GM19328 (cell line): ENCODE data around the gene KIF24.
A peak's percentile ranks its signal among the peaks of the same experiment; 100 is the strongest.
"Not testable (repeated sequence)": the region's sequence is repeated elsewhere in the genome, so short reads cannot be mapped to it uniquely, and the experiment has no call there.

Experiments used
- ATAC-seq: cut with Tn5 transposase; IDR thresholded peaks from one replicate; pipeline ENCODE4 v1.9.1; 2021; ENCODE audit warnings: mild to moderate bottlenecking, moderate library complexity; ENCODE audit not compliant: unreplicated experiment

KIF24 gene

GRCh38 chr9:34328987-34329832 is at the start of gene KIF24, which contains the start of gene NUDT2:
Gene KIF24 (minus strand): TSS chr9:34329268. CDS start chr9:34311346, 17,922 bp downstream.
Gene NUDT2 (plus strand): TSS chr9:34329569. CDS start chr9:34339040, 9,471 bp downstream.
- ATAC-seq = peak; percentile 95

GRCh38 chr9:34378376-34379060 is 49.5 kb upstream of the KIF24 start:
- no peak for ATAC-seq

- no peak for ATAC-seq
Measured at GRCh38 chr9:34377404-34377746, 48.3 kb upstream of the KIF24 start.

- peak; percentile 84 for ATAC-seq
Measured at GRCh38 chr9:34376596-34377403, 47.7 kb upstream of the KIF24 start, which contains the start of gene MYORG. Gene MYORG (minus strand): TSS chr9:34376898. CDS start chr9:34372943, 3,955 bp downstream.

- ATAC-seq = no peak
Measured at GRCh38 chr9:34375901-34376595, 47.0 kb upstream of the KIF24 start.

GRCh38 chr9:34374905-34375552 is 46.0 kb upstream of the KIF24 start:
- ATAC-seq = no peak

GRCh38 chr9:34374339-34374738 is 45.3 kb upstream of the KIF24 start:
- no peak for ATAC-seq

GRCh38 chr9:34373749-34374148 is 44.7 kb upstream of the KIF24 start:
- no peak for ATAC-seq

GRCh38 chr9:34372467-34373011 is 43.5 kb upstream of the KIF24 start:
- ATAC-seq = no peak

- ATAC-seq = no peak
Measured at GRCh38 chr9:34371886-34372466, 42.9 kb upstream of the KIF24 start.

GRCh38 chr9:34370970-34371880 is 42.2 kb upstream of the KIF24 start:
- no peak for ATAC-seq

GRCh38 chr9:34370335-34370969 is 41.4 kb upstream of the KIF24 start:
- ATAC-seq = no peak

- ATAC-seq = no peak
Measured at GRCh38 chr9:34369636-34370035, 40.6 kb upstream of the KIF24 start.

- not testable (repeated sequence) for ATAC-seq
Measured at GRCh38 chr9:34368796-34369195, 39.7 kb upstream of the KIF24 start.

GRCh38 chr9:34367751-34368410 is 38.8 kb upstream of the KIF24 start:
- ATAC-seq = not testable (repeated sequence)

- ATAC-seq = no peak
Measured at GRCh38 chr9:34366365-34366764, 37.3 kb upstream of the KIF24 start.

- no peak for ATAC-seq
Measured at GRCh38 chr9:34365282-34365681, 36.2 kb upstream of the KIF24 start.
